Ramos (cell line): ENCODE measurements around the gene SLC44A2.
"Not testable (repeated sequence)": the region's sequence is repeated elsewhere in the genome, so short reads cannot be mapped to it uniquely, and the experiment has no call there.

ENCODE experiments used
- in situ Hi-C: fragments of 300-500 bp; cut with MboI; formaldehyde crosslinking; loops from one replicate; pipeline ENCODE4 v1.14.3; 2022; ENCODE audit warnings: low sequenced_read_pairs; ENCODE audit not compliant: unreplicated experiment

The SLC44A2 gene

DNA sequence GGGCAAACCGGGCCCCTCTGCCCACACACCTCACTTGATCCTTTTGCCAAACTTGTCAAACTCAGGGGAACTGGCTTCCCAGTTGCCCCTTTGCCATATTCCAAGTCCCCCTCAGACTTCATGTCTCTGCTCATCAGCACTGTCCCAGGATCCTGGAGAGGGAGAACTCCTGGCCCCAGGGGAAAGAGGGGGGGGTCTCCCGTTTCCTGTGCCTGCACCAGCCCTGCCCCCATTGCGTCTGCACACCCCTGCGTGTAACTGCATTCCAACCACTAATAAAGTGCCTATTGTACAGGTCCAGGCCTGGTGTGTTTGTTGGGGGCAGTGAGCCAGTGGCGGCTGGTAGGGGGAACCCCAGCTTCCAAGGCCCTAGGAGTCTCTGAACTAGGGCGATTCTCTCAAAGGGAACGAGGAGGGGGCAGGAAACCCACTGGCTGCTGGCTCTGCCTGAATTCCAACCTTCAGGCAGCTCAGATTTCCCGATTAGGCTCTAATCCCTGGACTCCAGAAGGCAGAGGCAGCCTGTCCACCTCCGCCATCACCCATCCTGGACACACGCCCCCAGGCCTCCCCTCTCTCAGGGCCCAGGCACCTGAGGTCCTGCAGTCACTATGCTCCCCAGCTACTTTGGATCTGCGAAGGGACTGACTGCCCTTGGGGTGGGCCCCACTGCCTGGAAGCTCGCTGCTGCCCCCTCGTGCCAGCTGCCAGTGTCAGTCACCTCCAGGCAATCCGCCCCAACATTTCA, 19.1 kb downstream of the SLC44A2 start:
- in situ Hi-C loops: loop anchor here (5.0 kb wide), 1 partner anchor 62 kb away; no protein-coding TSS in a partner anchor

DNA sequence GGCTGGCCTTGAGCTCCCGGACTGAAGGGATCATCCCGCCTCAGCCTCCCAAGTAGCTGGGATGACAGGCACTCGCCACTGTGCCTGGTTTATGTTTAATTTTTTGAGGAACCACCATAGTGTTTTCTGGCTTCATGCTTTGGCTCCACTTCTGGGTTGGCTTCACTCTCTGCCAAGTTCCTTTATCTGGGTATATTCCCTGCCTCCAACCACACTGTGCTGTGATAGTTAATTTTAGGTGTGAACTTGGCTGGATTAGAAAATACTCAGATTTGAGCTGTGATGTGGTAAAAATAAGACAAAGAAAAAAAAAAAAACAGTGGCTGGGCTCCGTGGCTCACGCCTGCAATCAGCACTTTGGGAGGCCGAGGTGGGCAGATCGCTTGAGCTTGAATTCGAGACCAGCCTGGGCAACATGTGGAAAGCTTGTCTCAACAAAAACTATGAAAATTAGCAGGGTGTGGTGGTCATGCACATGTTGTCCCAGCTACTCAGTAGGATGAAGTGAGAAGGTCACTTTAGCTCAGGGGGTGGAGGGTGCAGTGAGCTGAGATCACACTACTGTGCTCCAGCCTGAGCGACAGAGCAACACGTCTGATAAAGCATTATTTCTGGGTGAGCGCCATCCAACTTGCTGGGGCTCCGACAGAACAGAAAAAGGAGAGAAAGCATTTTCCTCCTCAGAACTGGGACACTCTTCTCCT, 21.3 kb downstream of the SLC44A2 start:
- in situ Hi-C loops: no loop called here

GRCh38 chr19:10648360-10648759, 23.0 kb downstream of the SLC44A2 start:
- in situ Hi-C loops: no loop called here

- in situ Hi-C loops: no loop called here
These were observed 26.5 kb downstream of the SLC44A2 start for GRCh38 chr19:10651851-10652250.

DNA sequence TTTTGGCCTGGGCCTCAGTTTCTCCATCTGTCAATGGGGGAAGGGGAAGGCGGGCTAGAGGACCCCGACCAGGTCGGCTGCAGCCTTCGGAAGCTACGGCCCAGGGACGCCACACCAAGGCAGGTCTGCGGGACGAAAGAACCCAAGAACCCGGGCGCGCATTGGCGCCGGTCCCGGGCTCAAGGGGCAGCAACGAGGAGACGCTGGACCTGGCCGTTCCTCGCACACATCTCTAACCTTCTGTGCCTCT, 28.1 kb downstream of the SLC44A2 start:
- in situ Hi-C loops: no loop called here

DNA sequence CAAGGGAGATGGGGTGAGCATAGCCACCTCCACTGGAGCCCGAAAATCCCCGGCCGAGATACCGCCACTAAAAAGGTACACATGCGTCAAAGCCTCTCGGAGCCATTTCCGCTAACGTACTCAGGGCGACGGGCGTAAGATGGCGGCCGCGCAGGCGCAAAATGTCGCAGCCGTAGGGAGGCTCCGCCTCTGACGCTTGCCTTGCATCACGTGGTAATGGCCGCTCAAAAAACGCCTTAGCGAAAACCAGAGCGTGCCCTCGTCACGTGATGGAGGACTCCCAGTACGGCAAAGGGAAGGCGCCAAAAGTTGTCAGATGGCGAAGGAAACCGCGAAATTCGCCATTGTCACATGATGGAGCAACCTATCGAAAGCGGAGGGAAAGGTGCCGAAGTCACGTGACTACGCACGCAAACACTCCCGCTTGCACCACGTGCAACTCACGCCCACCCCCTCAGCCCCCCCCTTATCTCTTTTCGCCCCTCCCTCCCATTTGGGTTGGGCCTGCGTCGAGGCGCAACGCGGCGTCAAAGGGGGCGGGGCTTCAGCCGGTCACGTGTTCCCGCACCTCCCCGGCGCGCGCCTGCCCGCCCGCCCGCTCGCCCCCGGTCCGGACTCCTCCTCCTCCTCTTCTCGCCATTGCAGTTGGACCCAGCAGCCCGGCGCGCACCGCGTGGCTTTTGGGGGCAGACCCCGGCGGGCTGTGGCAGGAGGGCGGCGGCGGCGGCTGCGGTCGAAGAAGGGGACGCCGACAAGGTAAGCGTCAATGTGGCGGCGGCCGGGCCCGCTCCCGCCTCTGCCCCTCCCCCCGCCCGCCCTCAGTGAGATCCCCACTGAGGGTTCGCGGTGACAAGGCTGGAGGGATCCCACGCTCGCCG, 28.6 kb downstream of the SLC44A2 start, which contains the start of gene ILF3:
TSS of gene ILF3 (plus strand) at position 615 of the 878 bp plus-strand sequence. CDS start 16,260 bp downstream, outside the sequence.
- in situ Hi-C loops: no loop called here

DNA sequence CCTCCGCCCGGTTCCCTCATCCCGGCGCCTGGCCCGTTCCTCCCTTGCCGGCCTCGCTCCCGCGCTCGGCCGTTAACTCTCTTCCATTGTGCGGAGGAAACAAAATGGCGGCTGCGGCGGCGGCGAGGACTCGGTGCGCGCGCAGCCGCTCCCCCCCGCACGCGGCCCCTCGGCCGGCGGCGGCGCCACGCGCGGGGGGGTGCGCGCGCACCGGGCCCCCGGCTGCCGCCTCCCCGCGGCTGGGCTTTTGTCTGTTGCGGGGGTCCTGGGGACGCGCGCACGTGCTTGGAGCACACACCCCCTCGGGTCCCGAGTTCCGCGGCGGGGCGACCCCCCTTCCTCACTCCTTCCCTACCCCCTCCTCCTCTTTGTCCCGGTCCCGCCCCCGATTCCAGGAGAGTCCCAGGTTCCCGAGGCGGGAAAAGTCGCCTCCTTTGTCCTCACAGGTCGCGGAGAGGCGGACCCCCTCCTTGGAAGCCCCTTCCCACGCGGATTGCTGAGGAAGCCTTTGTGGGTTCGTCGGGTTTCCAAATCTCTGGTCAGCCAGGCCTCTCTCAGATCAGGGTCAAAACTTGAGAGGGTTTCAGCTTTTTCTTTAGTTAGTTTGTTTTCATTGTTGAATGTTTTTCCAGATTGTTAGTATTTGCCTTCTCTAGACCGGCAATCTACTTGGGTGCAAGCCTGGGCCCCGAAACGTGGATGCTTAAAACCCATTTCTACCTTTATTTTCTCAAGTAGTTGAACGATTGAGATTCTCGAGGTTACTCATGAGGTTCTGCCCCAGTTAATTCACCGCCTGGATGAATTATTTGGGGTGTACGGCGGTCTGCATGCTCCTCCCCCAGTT, 29.5 kb downstream of the SLC44A2 start:
- in situ Hi-C loops: no loop called here

GRCh38 chr19:10655457-10656312, 30.3 kb downstream of the SLC44A2 start:
- in situ Hi-C loops: no loop called here

DNA sequence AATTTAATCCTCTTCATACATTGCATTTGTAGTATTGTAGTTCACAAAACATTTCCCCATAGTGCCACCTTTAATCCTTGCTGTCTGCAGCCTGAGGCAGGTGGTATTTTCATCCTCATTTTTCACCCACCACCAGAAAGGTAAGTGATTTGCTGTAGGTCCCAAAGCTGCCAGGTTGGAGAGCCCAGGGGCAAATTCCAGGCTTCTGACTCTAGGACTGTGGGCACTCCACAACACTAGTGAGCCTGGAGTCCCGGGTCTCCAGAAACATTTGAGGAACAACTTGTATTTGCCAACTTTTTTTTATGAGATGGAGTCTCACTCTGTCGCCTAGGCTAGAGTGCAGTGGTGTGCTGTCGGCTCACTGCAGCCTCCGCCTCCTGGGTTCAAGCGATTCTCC, 35.0 kb downstream of the SLC44A2 start:
- in situ Hi-C loops: no loop called here

DNA sequence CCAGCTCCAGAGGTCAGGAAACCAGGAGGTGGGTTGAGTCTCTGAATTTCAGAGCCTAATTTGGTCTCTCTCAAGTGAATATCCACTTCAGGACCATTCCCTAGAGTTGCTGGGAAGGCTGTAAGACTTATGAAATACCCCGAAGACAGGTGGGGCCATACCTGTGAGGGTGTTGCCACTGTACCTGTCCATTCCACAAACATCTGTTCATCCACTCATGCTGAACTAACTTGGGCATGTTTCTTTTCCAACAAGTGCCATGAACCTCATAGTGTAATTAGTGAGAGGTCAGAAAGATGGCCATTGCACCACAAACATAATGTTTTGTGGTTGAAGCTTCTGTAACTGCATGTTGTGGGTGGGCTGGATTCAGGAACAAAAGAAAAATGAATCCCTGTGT, 36.6 kb downstream of the SLC44A2 start:
- in situ Hi-C loops: no loop called here

GRCh38 chr19:10662384-10663251, 37.3 kb downstream of the SLC44A2 start:
- in situ Hi-C loops: no loop called here

- in situ Hi-C loops: not testable (repeated sequence)
These were observed 37.9 kb downstream of the SLC44A2 start for GRCh38 chr19:10663252-10663563.

DNA sequence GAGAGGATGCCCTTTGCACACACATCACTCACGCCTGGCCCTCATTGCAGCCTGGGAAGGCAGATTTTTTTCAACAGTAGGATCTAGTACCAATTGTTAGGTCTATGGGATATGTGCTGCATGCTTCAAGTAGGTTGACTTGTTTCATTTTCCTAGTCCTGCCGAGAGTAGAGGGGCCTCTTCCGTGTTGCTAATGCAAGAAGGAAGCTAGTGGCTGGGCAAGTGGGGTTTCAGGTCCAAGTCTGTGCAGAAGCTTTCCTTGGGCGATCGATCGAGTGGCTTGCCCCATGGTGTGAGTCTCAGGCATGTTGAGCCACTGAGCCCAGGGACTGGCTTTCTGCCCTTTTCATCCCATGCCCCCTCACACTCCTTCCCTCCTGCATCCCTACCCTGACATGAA, 42.5 kb downstream of the SLC44A2 start:
- in situ Hi-C loops: no loop called here

DNA sequence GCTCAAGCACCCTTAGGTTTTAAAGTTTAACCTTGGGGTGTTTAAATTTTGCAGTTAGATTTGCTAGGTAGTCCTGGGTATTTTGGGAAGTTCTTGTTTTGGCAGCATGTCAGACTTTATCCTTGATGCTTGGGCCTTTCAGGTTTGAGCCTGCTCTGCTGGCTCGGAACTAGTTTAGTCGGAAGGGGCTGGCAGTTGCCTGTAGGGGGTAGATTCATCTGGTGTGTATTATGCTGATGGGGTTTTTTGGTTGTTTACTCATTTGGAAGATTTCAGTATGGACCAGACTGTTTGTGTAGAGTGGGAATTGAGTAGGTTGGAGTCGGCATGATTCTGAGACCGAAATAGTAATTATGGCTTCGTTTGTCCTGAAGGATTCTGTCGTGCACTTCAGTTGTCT, 43.9 kb downstream of the SLC44A2 start:
- in situ Hi-C loops: no loop called here

- in situ Hi-C loops: no loop called here
These were observed 44.8 kb downstream of the SLC44A2 start for GRCh38 chr19:10670182-10670581.

DNA sequence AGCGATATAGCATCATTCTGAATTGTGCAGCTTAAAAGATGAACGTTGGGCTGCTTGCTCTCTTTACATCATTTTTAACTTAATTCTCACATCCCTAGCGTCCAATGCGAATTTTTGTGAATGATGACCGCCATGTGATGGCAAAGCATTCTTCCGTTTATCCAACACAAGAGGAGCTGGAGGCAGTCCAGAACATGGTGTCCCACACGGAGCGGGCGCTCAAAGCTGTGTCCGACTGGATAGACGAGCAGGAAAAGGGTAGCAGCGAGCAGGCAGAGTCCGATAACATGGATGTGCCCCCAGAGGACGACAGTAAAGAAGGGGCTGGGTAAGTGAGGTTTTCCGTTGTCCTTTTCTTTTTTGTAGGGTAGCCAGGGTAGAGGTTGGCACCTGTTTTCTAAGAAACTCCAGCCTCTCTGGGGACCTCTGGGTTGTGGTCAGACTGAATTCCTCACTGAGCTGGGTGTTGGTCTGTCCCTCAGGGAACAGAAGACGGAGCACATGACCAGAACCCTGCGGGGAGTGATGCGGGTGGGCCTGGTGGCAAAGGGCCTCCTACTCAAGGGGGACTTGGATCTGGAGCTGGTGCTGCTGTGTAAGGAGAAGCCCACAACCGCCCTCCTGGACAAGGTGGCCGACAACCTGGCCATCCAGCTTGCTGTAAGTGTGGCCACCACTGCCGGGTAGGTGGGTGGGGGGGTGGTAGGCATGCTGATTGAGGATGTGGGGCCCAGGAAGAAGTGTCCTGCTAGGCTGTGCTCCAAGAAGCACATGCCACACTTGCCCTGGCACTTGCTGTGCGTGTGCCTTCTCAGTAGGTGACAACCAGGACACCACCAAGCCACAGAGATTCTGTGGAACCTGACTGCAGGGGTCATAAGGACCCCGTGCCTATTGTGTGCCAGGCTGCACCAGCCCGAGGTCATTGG, 45.8 kb downstream of the SLC44A2 start:
- in situ Hi-C loops: no loop called here

DNA sequence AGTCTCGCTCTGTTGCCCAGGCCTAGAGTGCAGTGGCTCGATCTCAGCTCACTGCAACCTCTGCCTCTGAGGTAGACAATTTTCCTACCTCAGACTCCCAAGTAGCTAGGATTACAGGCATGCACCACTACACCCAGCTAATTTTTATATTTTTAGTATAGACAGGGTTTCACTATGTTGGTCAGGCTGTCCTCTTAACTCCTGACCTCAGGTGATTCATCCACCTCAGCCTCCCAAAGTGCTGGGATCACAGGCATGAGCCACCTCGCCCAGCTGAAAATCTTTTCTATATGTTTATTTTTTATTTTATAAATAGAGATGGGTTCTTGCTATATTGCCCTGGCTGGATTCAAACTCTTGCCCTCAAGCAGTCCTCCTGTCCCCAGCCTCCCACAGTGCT, 46.6 kb downstream of the SLC44A2 start:
- in situ Hi-C loops: not testable (repeated sequence)
